IMR-90 (cell line): Measurements from ENCODE around the gene H6PD.

Source experiments
- CEBPB ChIP-seq: IDR thresholded peaks from 2 replicates; pipeline ENCODE4 v1.6.1; 2012; ENCODE audit warnings: low read depth, low read length, improper control_type of control experiment
- CTCF ChIP-seq: conservative IDR thresholded peaks from 2 replicates; pipeline ENCODE4 v1.5.1; 2012; ENCODE audit warnings: mild to moderate bottlenecking, low read depth, low read length, improper control_type of control experiment
- MAZ ChIP-seq: IDR thresholded peaks from 2 replicates; pipeline ENCODE4 v1.6.1; 2012; ENCODE audit warnings: low read depth, mild to moderate bottlenecking, low read length, improper control_type of control experiment, moderate library complexity, borderline replicate concordance
- MXI1 ChIP-seq: IDR thresholded peaks from 2 replicates; pipeline ENCODE4 v1.6.1; 2012; ENCODE audit warnings: low read depth, mild to moderate bottlenecking, low read length, moderate library complexity, borderline replicate concordance
- POLR2A ChIP-seq: IDR thresholded peaks from 2 replicates; pipeline ENCODE4 v1.6.1; 2012; ENCODE audit warnings: mild to moderate bottlenecking, low read depth, low read length
- RCOR1 ChIP-seq: IDR thresholded peaks from 2 replicates; pipeline ENCODE4 v1.6.1; 2012; ENCODE audit warnings: mild to moderate bottlenecking, low read length, improper control_type of control experiment; ENCODE audit not compliant: insufficient replicate concordance
- RFX5 ChIP-seq: IDR thresholded peaks from 2 replicates; pipeline ENCODE4 v1.8.0; 2012; ENCODE audit warnings: low read depth, mild to moderate bottlenecking, low read length, moderate library complexity
- SMC3 ChIP-seq: fragments of 150-350 bp; IDR thresholded peaks from 2 replicates; pipeline ENCODE4 v1.6.1; 2016; ENCODE audit warnings: low read depth, mild to moderate bottlenecking, antibody characterized with exemption, low read length, moderate library complexity

- TF ChIP-seq CTCF (no peak), POLR2A (no peak), CEBPB (no peak; the same call in none of the 2 replicates), RFX5 (no peak), MXI1 (no peak), RCOR1 (peak; percentile 60), SMC3 (no peak), MAZ (peak; percentile 84)
Observed at GRCh38 chr1:9315411-9316079, 81.0 kb downstream of the H6PD start.
